HepG2 (cell line): ENCODE data around the gene GMEB2. TPM values are rescaled to one million over a fixed set of nuclear protein-coding genes. Genes with fewer than 3 reads are reported as not detected.

Experiments
- CBX5 ChIP-seq: sonication (generic); formaldehyde crosslinking; IDR thresholded peaks from 2 replicates; pipeline ENCODE4 v1.4.0; 2020; ENCODE audit warnings: missing genetic modification reagents, borderline replicate concordance
- DMAP1 ChIP-seq: IDR thresholded peaks from 2 replicates; pipeline ENCODE4 v1.6.1; 2016
- FOXK2 ChIP-seq: fragments of 450-650 bp; IDR thresholded peaks from 2 replicates; pipeline ENCODE4 v1.6.1; 2016
- GABPB1 ChIP-seq: IDR thresholded peaks from 2 replicates; pipeline ENCODE4 v1.6.1; 2016; ENCODE audit warnings: mild to moderate bottlenecking, missing genetic modification reagents, moderate library complexity, missing compliant biosample characterization
- HCFC1 ChIP-seq: fragments of 150-350 bp; IDR thresholded peaks from 2 replicates; pipeline ENCODE4 v1.6.1; 2014; ENCODE audit warnings: low read depth, low read length
- HES4 ChIP-seq: sonication (generic); formaldehyde crosslinking; IDR thresholded peaks from 2 replicates; pipeline ENCODE4 v1.9.0; 2021; ENCODE audit warnings: mild to moderate bottlenecking, missing genetic modification reagents, borderline replicate concordance
- KLF9 ChIP-seq: IDR thresholded peaks from 2 replicates; pipeline ENCODE4 v1.6.1; 2016; ENCODE audit warnings: low read depth
- MAZ ChIP-seq, 2 experiments: sonication (generic) in 1 of 2; formaldehyde crosslinking in 1 of 2; IDR thresholded peaks; 2 replicates each; pipeline versions ENCODE4 v1.5.0 to v1.6.1; 2012 to 2020; ENCODE audit warnings: low read depth in 2 of 2, mild to moderate bottlenecking in 2 of 2, borderline replicate concordance in 1 of 2, improper control_type of control experiment in 1 of 2, low read length in 1 of 2, missing genetic modification reagents in 1 of 2, moderate library complexity in 1 of 2
- MBNL3 ChIP-seq: fragments of 250-450 bp; sonication (Bioruptor Pico); conservative IDR thresholded peaks from 2 replicates; pipeline ENCODE4 v1.8.0; 2022; ENCODE audit warnings: mild to moderate bottlenecking, inconsistent platforms
- MED13 ChIP-seq: sonication (generic); formaldehyde crosslinking; IDR thresholded peaks from 2 replicates; pipeline ENCODE4 v1.5.0; 2020; ENCODE audit warnings: missing genetic modification reagents
- NFIB ChIP-seq: sonication (generic); formaldehyde crosslinking; IDR thresholded peaks from 2 replicates; pipeline ENCODE4 v1.9.0; 2021; ENCODE audit warnings: missing genetic modification reagents, mild to moderate bottlenecking, borderline replicate concordance
- NR0B2 ChIP-seq: sonication (generic); formaldehyde crosslinking; IDR thresholded peaks from 2 replicates; pipeline ENCODE4 v1.4.0; 2020; ENCODE audit warnings: mild to moderate bottlenecking, missing genetic modification reagents
- RXRB ChIP-seq: IDR thresholded peaks from 2 replicates; pipeline ENCODE4 v1.6.1; 2016; ENCODE audit warnings: borderline replicate concordance, missing genetic modification reagents, missing compliant biosample characterization
- TCF12 ChIP-seq, 2 experiments: fragments of 450-650 bp in 1 of 2; sonication (generic) in 1 of 2; formaldehyde crosslinking in 1 of 2; IDR thresholded peaks; 2 replicates each; pipeline versions ENCODE4 v1.6.1 to v1.8.0; 2017 to 2022; ENCODE audit warnings: antibody characterized with exemption in 1 of 2, mild to moderate bottlenecking in 1 of 2, missing genetic modification reagents in 1 of 2, moderate library complexity in 1 of 2
- THYN1 ChIP-seq: sonication (generic); formaldehyde crosslinking; IDR thresholded peaks from 2 replicates; pipeline ENCODE4 v1.8.1; 2023; ENCODE audit warnings: low read depth, mild to moderate bottlenecking, moderate library complexity, missing genetic modification reagents, borderline replicate concordance
- ZBTB43 ChIP-seq: sonication (generic); formaldehyde crosslinking; conservative IDR thresholded peaks from 2 replicates; pipeline ENCODE4 v1.4.0; 2020; ENCODE audit warnings: missing genetic modification reagents
- ZFP36L1 ChIP-seq: sonication (generic); formaldehyde crosslinking; IDR thresholded peaks from 2 replicates; pipeline ENCODE4 v1.8.0; 2022; ENCODE audit warnings: mild to moderate bottlenecking, missing genetic modification reagents, moderate library complexity
- ZNF563 ChIP-seq: sonication (generic); formaldehyde crosslinking; IDR thresholded peaks from 2 replicates; pipeline ENCODE4 v1.8.0; 2022; ENCODE audit warnings: mild to moderate bottlenecking, moderate library complexity, missing genetic modification reagents
- ZNF609 ChIP-seq: sonication (generic); formaldehyde crosslinking; IDR thresholded peaks from 2 replicates; pipeline ENCODE4 v1.4.0; 2020; ENCODE audit warnings: mild to moderate bottlenecking, missing genetic modification reagents, borderline replicate concordance
- ZNF670 ChIP-seq: sonication (generic); formaldehyde crosslinking; IDR thresholded peaks from 2 replicates; pipeline ENCODE4 v1.8.0; 2022; ENCODE audit warnings: mild to moderate bottlenecking, missing genetic modification reagents, borderline replicate concordance
- polyA plus RNA-seq, 8 experiments: library from polyadenylated mRNA; depleted of rRNA in 3 of 8; stranded (reverse) in 7 of 8; unstranded in 1 of 8; fragments of >200 nt; fragmentation: Illumina TruSeq in 4 of 8; extraction: Trizol in 4 of 8; gene quantifications; 2 replicates each; pipeline versions ENCODE4 v1.2.1 to v1.2.3, GENCODE V29; 2011 to 2016; ENCODE audit warnings: low read depth in 4 of 8, missing spikeins in 1 of 8, mixed read lengths in 1 of 8; ENCODE audit not compliant: insufficient read depth in 1 of 8
- total RNA-seq, 5 experiments: library from RNA; depleted of rRNA; stranded (reverse); fragments of >200 nt; fragmentation: Illumina TruSeq; extraction: Trizol; gene quantifications; 2 replicates each; pipeline ENCODE4 v1.2.3, GENCODE V29; 2016; ENCODE audit warnings: low read depth in 1 of 5

The GMEB2 gene
- total and polyA plus RNA-seq, 2 of the 13 experiments (the other 11 are each of a cell fraction or from before 2014, with no cell fraction given), result 10.6 to 12.4 TPM

GRCh38 chr20:63641792-63642523 is 15.1 kb upstream of the GMEB2 start (continued):
- TF ChIP-seq MAZ (IDR thresholded peaks at IDR 0.05; ENCODE audit: borderline replicate concordance, low read depth, low read length) (peak; percentile 63; the same call in 1 of the 2 replicates), MAZ (CRISPR knock-in tag; IDR thresholded peaks at IDR 0.05; ENCODE audit: low read depth) (peak; percentile 87), ZNF609 (CRISPR knock-in tag) (0 out of 2 replicates have a peak, but pooled peaks have one; percentile 28), NFIB (CRISPR knock-in tag) (no peak), ZBTB43 (CRISPR knock-in tag) (no peak), FOXK2 (no peak), RXRB (CRISPR knock-in tag) (0 out of 2 replicates have a peak, but pooled peaks have one; percentile 23), HCFC1 (peak; percentile 24; the same call in 1 of the 2 replicates), HES4 (CRISPR knock-in tag) (peak; percentile 78; the same call in 1 of the 2 replicates), ZFP36L1 (no peak), DMAP1 (CRISPR knock-in tag) (peak; percentile 80), TCF12 (IDR thresholded peaks at IDR 0.05) (no peak), TCF12 (CRISPR knock-in tag; IDR thresholded peaks at IDR 0.05) (0 out of 2 replicates have a peak, but pooled peaks have one; percentile 28), THYN1 (no peak), CBX5 (CRISPR knock-in tag) (peak; percentile 87; the same call in 1 of the 2 replicates), ZNF563 (CRISPR knock-in tag) (peak; percentile 92; the same call in 1 of the 2 replicates), MBNL3 (no peak), MED13 (CRISPR knock-in tag) (no peak), GABPB1 (CRISPR knock-in tag) (peak; percentile 72), ZNF670 (CRISPR knock-in tag) (no peak), KLF9 (peak; percentile 82; the same call in 1 of the 2 replicates), NR0B2 (CRISPR knock-in tag) (no peak; the same call in 1 of the 2 replicates)
